NCI-H1417 (cell line): ENCODE data around the gene SETDB1.
A peak's percentile ranks its signal among the peaks of the same experiment; 100 is the strongest.

Source experiments
- DNase-seq, 3 experiments: peaks; one replicate each; lab custom pipeline; 2025; lab: John Stamatoyannopoulos, UW

Gene SETDB1

DNA sequence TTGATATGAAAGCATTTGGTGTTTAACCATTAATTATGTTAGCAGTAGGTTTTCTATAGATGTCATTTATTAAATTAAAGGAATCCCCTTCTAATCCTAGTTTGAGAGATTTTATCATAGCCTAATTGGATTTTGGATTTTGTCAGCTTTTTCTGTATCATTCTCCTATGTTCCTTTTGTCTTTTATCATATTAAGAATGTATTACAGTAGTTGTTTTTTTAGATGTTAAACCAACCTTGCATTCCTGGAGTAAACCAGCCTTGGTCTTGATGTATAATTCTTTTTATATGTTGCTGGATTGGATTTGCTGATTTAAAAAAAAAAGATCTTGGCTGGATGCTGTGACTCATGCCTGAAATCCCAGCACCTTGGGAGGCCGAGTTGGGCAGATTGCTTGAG lies 5.6 kb downstream of the SETDB1 start:
- DNase-seq, result peak; percentile 2 to 56 (median 12)

DNA sequence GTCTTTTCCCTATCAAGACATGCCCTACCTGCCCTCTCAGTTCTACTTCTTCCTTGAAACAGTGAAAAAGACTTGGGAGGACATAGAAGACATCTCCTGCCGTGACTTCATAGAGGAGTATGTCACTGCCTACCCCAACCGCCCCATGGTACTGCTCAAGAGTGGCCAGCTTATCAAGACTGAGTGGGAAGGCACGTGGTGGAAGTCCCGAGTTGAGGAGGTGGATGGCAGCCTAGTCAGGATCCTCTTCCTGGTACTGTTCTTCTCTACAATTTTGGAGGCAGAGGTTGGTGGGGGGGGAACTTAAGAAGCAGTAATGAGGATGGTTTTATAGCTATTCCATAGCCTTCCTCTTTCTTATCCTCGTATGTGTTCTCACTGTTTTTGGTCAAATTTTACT lies 18.7 kb downstream of the SETDB1 start:
- DNase-seq, result no peak

DNA sequence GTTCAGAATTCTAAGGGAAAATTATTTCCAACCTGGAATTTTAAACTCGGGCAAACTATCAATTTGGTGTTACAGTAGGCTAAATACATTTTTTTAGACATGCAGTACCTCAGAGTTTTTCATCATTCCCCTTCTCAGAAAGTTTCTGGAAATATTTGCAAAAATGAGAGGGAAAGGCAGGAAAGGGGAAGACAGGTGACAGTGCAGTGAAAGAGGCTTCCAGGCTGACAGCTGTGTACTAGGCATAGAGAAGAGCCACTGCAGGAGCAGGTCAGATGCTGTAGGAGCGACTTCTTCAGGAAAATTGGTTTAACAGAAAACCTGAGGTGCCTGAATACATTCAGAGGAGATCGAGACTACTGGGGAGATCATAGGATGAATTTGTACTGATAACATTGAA lies 28.5 kb downstream of the SETDB1 start:
- no peak for DNase-seq

DNA sequence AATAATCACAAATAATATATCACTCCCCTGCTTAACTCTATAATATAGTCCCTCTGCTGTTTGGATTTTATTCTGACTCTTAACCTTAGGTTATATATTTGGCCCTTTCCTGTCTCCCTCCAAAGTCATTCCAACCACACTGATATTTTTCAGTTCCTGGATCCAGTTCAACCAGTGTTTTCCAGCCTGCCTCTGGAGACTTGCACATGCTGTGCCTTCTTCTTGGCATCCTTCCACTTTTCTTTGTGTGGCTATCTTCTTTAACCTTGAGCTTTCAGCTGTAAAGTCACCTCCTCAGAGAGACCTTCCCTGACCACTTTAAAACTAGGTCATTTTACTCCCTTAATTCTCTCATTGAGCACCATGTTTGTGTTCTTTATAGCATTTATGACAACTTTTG lies 29.1 kb downstream of the SETDB1 start:
- no peak for DNase-seq

DNA sequence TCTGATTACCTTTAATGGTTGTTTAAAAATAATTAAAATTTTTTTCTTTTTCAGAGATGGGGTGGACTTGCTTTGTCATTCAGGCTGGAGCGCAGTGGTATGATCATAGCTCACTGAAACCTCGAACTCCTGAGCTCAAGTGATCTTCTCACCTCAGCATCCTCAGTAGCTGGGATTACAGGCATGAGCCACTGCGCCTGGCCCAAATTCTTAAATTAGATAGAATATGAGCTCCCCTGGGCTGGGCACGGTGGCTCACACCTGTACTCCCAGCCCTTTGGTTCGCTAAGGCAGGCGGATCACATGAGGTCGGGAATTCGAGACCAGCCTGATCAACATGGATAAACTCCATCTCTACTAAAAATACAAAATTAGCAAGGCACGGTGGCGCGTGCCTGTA lies 31.5 kb downstream of the SETDB1 start:
- DNase-seq, result no peak

DNA sequence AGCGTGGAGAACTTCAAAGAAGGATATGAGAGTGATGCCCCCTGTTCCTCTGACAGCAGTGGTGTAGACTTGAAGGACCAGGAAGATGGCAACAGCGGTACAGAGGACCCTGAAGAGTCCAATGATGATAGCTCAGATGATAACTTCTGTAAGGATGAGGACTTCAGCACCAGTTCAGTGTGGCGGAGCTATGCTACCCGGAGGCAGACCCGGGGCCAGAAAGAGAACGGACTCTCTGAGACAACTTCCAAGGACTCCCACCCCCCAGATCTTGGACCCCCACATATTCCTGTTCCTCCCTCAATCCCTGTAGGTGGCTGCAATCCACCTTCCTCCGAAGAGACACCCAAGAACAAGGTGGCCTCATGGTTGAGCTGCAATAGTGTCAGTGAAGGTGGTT lies 34.5 kb downstream of the SETDB1 start:
- DNase-seq, result no peak

DNA sequence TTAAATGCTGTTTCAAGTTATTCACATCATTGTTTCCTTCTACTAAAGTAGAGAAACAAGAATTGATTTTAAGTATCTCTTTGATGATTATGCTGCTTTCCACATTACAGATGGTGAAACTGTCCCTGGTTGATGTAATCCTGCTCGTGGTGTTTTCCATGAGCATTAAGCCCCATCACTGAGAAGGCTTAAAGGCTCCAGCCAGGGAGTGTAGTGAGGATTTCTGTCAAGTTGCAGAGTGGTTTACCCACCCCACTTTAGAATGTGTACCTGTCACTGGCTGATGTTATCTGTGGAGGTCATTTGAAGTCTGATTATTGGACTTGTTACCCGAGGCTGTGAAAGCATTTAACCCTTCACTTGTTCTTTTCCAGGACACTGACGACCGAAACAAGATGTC lies 35.6 kb downstream of the SETDB1 start:
- DNase-seq, result no peak

DNA sequence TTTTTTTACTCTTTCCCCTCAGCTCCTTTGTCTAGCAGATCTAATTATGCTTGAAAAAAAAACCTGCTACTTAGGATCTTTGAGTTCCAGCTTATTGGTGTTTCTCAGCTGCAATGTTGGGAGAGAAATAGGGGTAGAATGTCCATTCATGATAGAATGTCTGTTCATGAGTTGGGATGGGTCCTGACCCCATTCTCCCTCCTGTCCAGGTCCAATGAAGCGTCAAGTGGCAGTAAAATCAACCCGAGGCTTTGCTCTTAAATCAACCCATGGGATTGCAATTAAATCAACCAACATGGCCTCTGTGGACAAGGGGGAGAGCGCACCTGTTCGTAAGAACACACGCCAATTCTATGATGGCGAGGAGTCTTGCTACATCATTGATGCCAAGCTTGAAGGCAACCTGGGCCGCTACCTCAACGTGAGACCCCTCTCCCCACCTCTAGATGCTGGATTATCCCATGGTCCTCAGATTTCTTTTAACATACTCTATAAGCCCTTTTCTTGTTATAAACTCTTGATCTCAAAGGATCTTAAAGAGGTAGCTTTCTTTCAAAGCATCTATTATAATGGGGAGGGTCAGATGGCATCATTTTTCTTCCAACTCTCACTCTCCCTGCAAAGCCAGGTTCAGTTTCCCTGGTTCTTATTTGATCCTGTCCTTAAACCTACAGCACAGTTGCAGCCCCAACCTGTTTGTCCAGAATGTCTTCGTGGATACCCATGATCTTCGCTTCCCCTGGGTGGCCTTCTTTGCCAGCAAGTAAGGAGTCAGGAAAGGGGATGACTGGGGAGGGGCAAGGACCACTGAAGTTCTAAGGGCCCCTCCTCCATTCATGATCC lies 37.4 kb downstream of the SETDB1 start:
- no peak for DNase-seq

DNA sequence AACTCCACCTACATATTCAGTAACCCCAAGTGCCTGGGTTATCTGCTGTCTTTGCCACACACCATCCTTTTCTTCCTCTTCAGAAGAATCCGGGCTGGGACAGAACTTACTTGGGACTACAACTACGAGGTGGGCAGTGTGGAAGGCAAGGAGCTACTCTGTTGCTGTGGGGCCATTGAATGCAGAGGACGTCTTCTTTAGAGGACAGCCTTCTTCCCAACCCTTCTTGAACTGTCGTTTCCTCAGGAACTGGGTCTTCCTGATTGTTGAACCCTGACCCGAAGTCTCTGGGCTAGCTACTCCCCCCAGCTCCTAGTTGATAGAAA lies 38.0 kb downstream of the SETDB1 start:
- DNase-seq, result no peak

DNA sequence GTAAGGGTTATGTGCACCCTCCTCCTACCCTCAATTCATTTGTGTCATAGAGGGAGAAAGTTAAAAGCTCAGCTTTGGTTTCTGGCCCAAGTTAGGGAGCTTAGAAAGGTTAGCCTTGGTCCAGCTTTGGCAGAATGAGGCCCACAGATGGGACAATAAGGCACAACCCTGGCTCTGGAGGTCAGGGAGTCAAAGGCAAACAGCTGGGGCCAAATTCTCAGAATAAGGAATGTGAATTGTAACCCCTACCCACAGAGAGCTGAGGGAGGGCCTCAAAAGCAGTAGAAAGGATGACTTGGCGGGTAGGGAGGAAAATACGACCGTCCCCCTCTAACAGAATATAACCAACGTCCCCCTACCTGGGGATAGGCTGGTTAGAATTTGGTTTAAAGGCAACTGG lies 39.4 kb downstream of the SETDB1 start:
- no peak for DNase-seq

DNA sequence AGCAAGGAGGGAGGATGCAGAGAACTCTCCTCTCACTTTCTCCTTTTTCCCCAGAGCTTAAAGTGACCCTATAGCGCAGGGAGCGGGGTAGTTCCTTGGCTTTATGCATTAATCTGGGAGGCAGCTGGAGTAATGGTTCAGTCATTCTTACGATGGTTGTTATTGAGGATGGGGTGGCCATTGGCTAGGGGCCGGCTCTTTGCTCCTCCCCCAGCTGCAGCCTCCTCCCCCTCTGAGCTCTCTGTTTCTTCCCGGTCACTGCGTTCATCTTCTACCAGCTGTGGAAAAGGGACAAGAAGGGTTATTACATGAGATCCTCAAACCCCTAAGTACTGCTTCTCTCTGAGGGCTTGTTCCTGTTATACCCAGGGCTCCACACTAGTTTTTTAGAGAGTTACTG lies 39.8 kb downstream of the SETDB1 start:
- DNase-seq, result no peak

DNA sequence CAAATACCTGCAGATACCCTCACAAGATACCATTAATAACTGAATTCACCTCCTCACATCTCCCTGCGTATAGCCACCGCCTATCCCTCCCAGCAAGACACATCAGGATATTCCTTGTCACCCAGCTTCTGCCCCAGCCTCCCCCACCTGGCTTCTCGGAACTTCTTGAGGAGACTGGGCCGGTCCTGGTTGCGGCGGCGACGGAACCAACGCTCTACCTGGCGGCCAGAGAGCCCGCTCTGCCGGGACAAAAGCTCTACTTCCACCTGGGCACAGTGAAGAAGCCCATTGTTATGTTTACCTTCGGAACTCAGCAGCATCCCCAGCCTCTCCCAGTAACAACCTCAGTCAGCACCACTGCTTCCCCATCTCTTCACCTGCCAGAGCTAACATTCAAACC lies 41.8 kb downstream of the SETDB1 start:
- DNase-seq, result no peak

DNA sequence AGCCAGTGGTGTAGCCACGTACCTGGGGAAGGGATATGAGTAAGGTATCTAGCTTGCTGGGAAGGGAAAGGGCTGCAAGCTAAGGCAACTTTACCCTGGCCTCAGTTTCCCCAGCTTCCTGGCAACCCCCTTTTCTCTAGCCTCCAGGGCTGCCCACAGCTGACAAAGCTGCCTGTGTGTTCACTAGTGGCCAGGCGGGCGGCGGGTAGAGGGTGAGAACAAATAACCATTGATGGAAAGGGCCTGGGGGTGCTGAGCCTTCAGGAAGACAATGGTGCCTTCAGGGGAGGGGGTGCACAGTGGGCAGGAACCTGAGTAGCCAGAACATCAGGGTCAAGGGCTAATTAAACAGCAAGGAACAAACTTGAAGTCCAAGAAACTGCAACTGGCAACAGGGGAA lies 42.3 kb downstream of the SETDB1 start:
- no peak for DNase-seq

DNA sequence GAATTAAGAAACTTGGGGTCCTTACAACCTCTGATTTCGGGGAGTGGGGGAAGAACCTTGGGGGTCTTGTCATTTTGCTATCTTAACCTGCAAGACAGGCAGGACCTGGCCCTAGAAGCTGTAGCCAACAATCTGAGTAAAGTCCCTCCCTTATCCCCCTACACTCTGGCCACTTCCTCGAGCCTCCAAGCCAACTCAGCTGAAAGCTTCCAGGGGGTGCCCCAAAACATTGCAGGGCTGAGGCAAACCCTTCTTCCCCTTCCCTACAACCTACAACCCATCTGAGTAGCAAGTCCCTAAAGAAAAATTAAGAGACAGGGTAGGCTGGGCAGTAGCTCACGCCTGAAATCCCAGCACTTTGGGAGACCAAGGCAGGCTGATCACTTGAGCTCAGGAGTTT lies 43.5 kb downstream of the SETDB1 start:
- DNase-seq, result no peak

DNA sequence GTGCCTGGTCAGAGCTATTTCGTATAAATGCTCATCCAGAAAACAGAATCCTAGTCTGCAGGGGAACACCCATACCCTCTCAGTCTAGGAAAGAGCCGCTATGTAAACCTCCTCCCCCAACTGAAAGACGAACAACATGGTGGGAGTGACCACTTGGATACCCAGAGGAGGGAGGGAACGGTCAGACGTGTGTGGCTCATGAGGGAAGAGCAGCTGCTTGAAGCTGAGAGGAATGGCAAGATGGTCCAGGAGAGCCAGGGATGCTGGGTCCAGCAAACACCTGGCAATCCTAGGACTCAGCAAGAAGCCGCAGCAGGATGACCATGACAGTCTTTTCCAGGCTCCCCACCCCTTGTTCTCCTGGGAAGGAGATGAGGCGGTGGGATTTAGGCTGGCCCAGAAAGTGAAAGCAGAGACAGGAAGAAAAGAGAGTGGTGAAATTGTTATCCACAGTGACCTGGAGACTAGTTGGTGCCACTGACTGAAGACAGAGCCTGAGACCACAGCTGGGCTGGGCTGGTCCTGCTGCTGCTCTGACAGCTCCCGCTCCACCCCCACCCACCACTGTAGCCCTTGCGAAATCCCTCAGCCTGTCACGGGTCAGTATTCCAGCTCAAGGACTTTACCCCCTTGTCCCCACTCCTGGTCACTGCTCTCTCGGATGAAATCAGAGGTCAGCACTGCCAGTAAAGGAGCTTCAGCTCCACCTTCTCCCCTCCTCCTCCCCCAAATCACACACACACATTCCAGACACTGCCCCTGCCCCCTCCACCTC lies 44.8 kb downstream of the SETDB1 start:
- no peak for DNase-seq

DNA sequence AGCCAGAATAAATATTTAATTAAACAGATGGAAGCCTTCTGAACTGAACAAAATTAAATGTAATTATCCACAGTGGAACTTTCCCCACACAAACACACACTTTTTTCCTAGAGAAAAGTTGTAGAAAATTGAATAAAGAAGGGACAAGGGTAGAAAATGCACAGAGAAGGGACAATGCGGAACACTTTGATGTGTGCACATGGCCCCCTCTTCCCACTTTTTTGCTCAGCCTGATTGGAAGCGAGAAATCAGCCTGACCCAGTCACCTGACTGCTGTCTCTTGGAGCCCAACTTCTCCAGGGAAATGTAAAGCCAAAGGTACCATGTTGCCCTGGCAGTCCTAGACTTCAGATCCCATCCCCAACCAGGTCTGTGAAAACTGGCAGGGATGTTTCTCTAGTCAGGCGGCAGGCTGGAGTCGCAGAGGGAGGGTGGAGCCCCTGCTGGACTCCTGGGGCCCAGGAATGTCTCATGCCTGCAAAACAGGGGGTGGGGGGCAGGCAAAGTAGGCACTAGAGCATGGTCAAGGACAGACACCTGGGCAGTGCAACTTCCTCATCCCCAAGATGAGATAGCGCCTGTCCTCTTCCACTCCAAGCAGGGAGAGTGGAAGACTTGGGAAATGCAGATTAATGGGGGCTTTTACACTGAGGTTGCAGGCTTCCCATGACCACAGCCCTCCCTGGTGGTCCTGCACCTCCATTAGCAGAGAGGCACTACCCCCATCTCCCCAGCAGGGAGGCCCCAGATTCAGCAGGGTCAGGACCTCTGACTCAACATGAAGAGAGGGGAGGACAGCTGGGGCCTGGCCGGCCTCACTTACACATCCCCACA lies 45.6 kb downstream of the SETDB1 start:
- no peak for DNase-seq

DNA sequence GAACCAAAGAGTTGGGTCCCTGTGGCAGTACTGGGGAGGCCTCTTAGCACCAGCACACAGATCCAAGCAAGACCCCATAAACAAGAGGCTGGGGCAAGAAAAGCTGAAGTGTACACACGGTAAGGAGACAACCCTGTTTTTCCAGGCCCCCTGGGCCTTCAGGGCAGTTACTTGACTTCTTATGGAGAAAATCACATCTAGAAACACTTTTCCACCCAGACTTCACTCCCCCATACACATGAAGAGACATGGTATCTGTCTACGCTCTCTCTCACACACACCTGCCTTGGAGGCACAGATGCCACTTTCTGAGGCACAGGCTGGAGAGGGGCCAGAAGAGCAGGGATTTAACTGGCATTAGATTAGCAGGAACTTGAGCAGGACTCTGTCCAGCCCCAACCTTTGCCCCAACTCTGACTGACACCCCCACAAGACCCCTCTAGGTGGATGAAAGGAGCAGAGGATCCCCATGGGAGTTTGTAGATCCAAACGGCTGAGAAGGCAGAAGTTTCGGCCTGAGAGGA lies 46.3 kb downstream of the SETDB1 start:
- no peak for DNase-seq

DNA sequence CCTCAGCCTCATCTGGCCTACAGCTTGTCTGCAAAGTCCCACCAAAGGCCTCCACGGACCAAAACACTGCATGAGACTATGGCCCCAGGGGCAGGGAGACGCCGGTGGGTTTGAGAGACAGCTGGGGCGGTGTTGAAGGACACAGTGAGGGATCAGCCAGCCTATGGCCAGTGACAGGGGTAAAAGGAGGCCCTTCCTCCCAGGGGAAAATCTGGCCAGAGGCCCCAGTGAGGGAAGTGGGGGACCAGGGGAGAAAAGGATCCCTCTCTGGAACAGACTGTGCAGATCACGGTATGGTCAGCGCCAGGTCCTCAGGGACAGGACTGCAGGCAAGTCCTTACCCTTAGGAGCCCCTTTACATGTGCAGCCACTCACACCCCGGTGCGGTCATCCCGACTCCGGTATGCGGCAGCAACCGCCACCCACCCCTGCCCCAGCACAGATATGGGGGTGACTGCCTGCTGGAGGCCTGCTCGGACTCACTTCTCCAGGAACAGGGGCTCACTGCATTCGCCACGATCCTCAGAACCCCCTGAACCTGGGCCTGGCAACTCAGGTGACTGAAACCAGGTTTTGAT lies 47.2 kb downstream of the SETDB1 start:
- no peak for DNase-seq

DNA sequence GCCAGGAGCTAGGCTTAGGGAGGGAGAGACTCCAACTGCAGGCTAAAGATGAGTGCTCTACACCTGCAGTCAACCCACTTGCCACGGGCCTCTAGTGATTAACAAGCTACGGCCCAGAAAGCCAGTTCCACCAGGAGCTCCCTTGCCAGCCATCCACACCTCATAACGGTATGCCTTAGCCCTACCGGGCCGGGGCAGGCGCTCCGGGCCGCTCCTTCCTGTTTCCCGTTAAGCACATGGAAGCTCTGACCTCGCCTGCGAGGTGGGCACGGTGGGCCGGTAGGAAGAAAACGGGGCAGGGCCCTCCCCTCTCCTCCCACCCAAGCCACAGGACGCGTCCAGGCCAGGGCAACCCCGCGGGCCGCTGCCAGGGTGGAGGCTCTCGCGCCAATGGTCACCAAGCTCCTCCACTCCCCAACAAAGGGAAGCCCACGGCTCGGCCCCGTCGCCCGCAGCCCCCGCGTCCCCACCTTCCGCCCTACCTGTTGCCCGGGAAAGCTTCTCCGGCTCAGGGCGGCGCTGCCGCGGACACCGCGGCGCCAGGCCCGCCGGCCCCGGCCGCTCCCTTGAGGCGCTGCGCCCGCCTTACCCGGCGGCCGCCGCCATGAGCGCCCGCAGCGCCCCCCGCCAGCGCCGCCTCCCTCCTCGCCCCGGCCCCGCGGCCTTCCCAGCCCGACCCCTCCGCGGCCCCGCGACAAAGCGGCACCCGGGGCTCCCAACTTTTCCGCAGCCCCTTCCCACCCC lies 47.8 kb downstream of the SETDB1 start:
- DNase-seq, result peak; percentile 67 to 89 (median 76)

DNA sequence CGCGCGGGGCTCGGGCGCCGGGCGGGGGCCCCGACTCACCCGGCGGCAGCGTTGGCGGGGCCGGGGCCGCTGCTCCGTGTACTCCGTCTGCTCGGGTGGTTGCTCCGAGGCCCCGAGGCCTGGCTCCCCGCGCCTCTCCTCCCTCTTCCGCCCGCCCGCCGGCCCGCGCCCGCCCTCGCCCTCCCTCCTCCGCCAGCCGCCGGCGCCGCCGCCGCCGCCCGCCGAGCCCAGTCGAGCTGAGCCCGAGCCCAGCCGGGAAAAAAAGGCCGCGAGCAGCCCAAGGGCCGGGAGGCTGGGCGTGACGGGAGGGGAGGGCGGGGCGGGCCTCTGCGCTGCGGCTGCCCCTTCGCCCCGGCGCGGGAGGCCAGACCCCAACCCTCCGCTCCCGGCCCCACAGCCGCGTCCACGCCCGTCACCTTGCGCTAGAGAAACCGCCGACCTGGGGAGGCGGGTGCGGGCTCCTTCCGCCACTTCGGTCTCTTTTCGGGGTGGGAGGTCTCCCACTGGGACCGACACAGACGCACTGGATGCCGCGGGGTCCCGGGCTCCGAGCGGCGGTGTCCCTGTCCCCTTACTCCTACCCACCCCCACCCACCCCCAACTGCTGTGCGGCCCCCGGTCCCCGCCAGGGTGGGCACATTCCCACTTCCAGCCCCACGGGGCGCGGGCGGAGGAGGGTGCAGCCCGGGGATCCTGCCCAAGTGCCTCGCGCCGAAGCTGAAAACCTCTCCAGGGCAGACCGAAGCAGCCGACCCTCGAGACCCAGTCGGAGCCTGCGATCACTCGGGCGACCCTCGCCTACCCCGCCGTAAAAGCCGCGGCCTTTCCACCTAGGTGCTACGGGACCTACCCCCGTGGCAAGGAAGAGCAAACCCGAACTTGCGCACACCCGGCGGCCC lies 48.7 kb downstream of the SETDB1 start, which contains the start of gene CERS2:
Gene CERS2, minus strand, starts transcription at position 256 of the 899 bp plus-strand sequence. CDS start 5,745 bp downstream, outside the sequence.
- peak; percentile 82 to 94 (median 89) for DNase-seq
